ENCODE data around the gene EBPL. TPM values are rescaled to one million over a fixed set of nuclear protein-coding genes. Genes with fewer than 3 reads are reported as not detected.

Gene EBPL
- total RNA-seq, 4 donors from 2014 or later: 3.8 to 11.0 (median 8.8) TPM

DNA sequence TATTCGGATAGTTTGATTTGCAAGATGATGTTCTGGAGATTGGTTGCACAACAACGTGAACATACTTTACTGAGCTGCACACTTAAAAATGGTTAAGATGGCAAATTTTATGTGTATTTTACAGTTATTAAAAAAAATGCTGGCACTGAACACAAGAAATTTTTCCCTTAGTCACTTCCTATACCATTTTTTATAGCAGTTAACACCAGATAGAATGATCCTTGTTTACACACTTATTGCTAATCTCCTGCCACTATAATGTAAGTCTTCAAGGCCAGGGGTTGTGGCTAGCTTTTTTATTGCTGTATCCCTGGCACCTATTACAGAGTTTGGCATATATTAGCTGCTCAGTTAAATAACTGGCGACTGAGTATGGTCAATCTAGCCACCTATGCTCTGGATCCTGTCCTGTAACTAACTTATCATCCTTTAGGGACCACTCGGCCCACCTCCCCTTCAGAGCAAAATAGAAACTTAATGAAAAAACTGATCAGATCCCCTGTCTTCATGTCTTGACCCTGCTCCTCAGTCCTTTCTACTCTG lies 2.0 kb upstream of the EBPL start:
- intact Hi-C loops (cut with DNase I; ENCODE audit: low total_unique reads) (loop anchor here (5.0 kb wide), 1 partner anchor 39 kb away; no protein-coding TSS in a partner anchor), in situ Hi-C loops (cut with MboI; ENCODE audit: low sequenced_read_pairs in 4 of 4) (loop anchor here in 2 of 4 donors (10.0 kb wide), 2 partner anchors 92 to 102 kb away; partner anchors contain the start of gene KPNA3 (in 1 of the 2))
- Histone ChIP-seq H3K9me3 (no peaks in the 10 kb centered on the region), H3K36me3 (peaks cover 0 to 10% of the 10 kb centered on the region in 2 donors), H3K4me3 (no peak overlapping the region), H3K27me3 (no peaks in the 10 kb centered on the region), H3K27ac (peak overlapping the region in 2 of 4 donors; percentile 16 to 25), H3K4me1 (peaks cover 13 to 15% of the 10 kb centered on the region in 2 donors)
- ATAC-seq: no peak
- TF ChIP-seq POLR2A (IDR thresholded peaks at IDR 0.05): no peak
- no peak for DNase-seq

DNA sequence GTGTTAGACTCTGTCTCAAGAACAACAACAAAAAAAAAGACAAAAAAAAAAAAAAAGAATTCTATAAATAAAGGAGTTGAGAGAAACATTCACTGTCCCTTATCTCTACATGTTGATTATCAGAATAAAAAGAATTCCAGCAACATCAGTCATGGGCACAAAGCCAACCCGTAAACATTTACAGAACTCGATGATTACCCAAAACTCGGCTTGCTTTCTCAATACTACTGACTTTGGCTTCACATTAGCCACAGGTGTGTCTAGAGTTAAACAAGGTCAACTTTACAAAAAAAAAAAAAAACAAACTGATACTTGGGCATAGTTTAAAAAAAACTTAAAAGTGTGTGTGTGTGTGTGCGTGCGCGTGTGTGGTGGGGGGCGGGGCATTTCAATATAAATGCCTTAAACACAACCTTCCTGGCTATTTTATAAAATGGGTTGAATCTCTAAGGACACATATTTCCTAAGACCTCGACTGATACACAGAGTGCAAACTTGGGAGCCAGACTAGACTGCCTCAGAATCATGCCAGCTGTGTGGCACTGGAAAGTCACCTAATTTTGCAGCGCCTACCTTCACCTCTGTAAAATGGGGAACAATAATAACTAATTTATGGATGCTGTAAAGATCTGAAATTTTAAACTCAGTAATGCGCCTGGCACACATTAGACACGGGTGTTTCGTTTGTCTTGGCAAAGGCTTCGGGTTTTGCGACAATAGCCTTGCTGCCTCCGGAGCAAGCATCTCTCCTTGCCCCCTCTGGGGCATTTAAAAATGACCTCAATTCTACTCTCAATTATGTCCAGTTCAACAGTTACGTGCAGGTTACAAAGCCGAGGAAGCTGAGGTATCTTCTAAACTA lies 922 bp downstream of the EBPL start:
- Histone ChIP-seq H3K9me3 (no peaks in the 10 kb centered on the region), H3K36me3 (peaks cover 0 to 10% of the 10 kb centered on the region in 2 donors), H3K27me3 (no peaks in the 10 kb centered on the region), H3K4me3 (peak overlapping the region; percentile 63 to 81 (median 72)), H3K27ac (peak overlapping the region; percentile 76 to 89 (median 84)), H3K4me1 (peaks cover 13 to 15% of the 10 kb centered on the region in 2 donors)
- no peak for TF ChIP-seq POLR2A (IDR thresholded peaks at IDR 0.05)
- TF ChIP-seq, protein P1, sequence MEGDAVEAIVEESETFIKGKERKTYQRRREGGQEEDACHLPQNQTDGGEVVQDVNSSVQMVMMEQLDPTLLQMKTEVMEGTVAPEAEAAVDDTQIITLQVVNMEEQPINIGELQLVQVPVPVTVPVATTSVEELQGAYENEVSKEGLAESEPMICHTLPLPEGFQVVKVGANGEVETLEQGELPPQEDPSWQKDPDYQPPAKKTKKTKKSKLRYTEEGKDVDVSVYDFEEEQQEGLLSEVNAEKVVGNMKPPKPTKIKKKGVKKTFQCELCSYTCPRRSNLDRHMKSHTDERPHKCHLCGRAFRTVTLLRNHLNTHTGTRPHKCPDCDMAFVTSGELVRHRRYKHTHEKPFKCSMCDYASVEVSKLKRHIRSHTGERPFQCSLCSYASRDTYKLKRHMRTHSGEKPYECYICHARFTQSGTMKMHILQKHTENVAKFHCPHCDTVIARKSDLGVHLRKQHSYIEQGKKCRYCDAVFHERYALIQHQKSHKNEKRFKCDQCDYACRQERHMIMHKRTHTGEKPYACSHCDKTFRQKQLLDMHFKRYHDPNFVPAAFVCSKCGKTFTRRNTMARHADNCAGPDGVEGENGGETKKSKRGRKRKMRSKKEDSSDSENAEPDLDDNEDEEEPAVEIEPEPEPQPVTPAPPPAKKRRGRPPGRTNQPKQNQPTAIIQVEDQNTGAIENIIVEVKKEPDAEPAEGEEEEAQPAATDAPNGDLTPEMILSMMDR (IDR thresholded peaks at IDR 0.05 in 4 of 5, conservative IDR thresholded peaks at IDR 0.05 in 1 of 5): no peak
- intact Hi-C loops (cut with DNase I; ENCODE audit: low total_unique reads) (loop anchor here (2.0 to 5.0 kb wide), 2 partner anchors 38 to 42 kb away; no protein-coding TSS in a partner anchor), in situ Hi-C loops (cut with MboI; ENCODE audit: low sequenced_read_pairs in 4 of 4) (loop anchor here in 2 of 4 donors (10.0 kb wide), 2 partner anchors 94 to 104 kb away; partner anchors contain the start of gene KPNA3 (in 1 of the 2))
- DNase-seq (no peak), ATAC-seq (peak; percentile 17 to 25)

GRCh38 chr13:49683489-49683888 lies 7.8 kb downstream of the EBPL start:
- no peak for DNase-seq
- intact Hi-C loops (cut with DNase I; ENCODE audit: low total_unique reads) (no loop called here), in situ Hi-C loops (cut with MboI; ENCODE audit: low sequenced_read_pairs in 4 of 4) (no loop called here)
- H3K36me3 ChIP-seq: peaks cover 0 to 10% of the 10 kb centered on the region in 2 donors
- H3K9me3 ChIP-seq: no peaks in the 10 kb centered on the region
- H3K4me1 ChIP-seq: no peaks in the 10 kb centered on the region
- no peak overlapping the region for H3K4me3 ChIP-seq
- ATAC-seq: no peak
- H3K27me3 ChIP-seq: no peaks in the 10 kb centered on the region
- TF ChIP-seq, protein P1 (IDR thresholded peaks at IDR 0.05 in 4 of 5, conservative IDR thresholded peaks at IDR 0.05 in 1 of 5): no peak
- no peak for TF ChIP-seq POLR2A (IDR thresholded peaks at IDR 0.05)
- H3K27ac ChIP-seq: no peak overlapping the region

GRCh38 chr13:49681842-49682435 lies 9.3 kb downstream of the EBPL start:
- DNase-seq (no peak), ATAC-seq (no peak)
- in situ Hi-C loops (cut with MboI; ENCODE audit: low sequenced_read_pairs in 4 of 4): no loop called here
- H3K36me3 ChIP-seq: no peaks in the 10 kb centered on the region
- no peaks in the 10 kb centered on the region for H3K27me3 ChIP-seq
- H3K4me1 ChIP-seq: no peaks in the 10 kb centered on the region
- H3K27ac ChIP-seq: no peak overlapping the region
- TF ChIP-seq, protein P1 (IDR thresholded peaks at IDR 0.05 in 4 of 5, conservative IDR thresholded peaks at IDR 0.05 in 1 of 5): no peak
- no peak for TF ChIP-seq POLR2A (IDR thresholded peaks at IDR 0.05)
- intact Hi-C loops (cut with DNase I; ENCODE audit: low total_unique reads): no loop called here
- H3K9me3 ChIP-seq: no peaks in the 10 kb centered on the region
- no peak overlapping the region for H3K4me3 ChIP-seq
